GM19438 (cell line): Measurements from ENCODE around the gene HFM1.
"Not testable (repeated sequence)": the region's sequence is repeated elsewhere in the genome, so short reads cannot be mapped to it uniquely, and the experiment has no call there.

ENCODE experiments used
- ATAC-seq: cut with Tn5 transposase; IDR thresholded peaks from one replicate; pipeline ENCODE4 v1.9.1; 2021; ENCODE audit warnings: low read depth; ENCODE audit not compliant: unreplicated experiment

Gene HFM1, protein sequence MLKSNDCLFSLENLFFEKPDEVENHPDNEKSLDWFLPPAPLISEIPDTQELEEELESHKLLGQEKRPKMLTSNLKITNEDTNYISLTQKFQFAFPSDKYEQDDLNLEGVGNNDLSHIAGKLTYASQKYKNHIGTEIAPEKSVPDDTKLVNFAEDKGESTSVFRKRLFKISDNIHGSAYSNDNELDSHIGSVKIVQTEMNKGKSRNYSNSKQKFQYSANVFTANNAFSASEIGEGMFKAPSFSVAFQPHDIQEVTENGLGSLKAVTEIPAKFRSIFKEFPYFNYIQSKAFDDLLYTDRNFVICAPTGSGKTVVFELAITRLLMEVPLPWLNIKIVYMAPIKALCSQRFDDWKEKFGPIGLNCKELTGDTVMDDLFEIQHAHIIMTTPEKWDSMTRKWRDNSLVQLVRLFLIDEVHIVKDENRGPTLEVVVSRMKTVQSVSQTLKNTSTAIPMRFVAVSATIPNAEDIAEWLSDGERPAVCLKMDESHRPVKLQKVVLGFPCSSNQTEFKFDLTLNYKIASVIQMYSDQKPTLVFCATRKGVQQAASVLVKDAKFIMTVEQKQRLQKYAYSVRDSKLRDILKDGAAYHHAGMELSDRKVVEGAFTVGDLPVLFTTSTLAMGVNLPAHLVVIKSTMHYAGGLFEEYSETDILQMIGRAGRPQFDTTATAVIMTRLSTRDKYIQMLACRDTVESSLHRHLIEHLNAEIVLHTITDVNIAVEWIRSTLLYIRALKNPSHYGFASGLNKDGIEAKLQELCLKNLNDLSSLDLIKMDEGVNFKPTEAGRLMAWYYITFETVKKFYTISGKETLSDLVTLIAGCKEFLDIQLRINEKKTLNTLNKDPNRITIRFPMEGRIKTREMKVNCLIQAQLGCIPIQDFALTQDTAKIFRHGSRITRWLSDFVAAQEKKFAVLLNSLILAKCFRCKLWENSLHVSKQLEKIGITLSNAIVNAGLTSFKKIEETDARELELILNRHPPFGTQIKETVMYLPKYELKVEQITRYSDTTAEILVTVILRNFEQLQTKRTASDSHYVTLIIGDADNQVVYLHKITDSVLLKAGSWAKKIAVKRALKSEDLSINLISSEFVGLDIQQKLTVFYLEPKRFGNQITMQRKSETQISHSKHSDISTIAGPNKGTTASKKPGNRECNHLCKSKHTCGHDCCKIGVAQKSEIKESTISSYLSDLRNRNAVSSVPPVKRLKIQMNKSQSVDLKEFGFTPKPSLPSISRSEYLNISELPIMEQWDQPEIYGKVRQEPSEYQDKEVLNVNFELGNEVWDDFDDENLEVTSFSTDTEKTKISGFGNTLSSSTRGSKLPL (N-terminal part only)

DNA sequence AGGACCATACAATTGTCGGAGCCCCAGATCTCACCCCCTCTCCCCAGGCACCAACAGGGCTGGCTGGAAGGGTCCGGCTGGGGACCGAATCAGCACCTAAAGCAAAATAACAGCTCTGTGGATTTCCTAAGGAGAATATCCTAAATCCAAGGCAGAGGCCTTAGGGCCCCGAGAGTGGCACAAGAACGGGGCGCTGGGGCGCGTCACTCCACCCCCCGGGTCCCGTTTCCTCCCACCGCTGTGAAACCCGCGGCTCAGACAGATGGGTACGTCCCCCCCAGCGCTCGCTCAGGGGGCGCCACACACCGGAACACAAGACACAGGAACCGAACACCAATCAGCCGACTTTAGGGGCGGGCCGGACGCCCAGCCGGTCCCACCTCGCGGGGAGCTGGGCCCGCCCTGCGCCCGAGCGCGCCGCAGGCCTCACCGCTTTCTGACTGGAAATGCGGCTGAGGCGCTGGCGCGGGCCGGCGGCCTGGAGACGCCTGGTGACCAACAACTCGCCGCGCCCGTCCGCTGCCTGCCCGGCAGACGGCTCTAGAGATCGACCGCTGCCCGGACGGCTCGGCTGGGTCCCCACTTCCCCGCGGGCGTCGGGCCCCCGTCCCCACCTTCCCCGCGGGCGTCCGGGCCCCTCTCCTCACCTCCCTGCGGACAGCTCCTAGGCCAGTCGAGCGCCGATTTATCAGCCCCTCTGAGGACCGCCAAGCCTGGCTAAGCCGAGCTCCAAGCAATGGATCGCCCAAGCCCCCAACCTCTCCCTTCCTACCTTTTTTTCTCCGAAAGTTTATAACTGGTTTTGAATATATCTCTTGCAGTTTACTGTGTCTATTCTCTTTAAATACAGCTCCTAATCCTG, at the start of gene HFM1:
Gene HFM1 (minus strand): TSS at position 687 of the 862 bp plus-strand sequence. CDS start 3,755 bp downstream, outside the sequence.
- peak; percentile 99 for ATAC-seq

DNA sequence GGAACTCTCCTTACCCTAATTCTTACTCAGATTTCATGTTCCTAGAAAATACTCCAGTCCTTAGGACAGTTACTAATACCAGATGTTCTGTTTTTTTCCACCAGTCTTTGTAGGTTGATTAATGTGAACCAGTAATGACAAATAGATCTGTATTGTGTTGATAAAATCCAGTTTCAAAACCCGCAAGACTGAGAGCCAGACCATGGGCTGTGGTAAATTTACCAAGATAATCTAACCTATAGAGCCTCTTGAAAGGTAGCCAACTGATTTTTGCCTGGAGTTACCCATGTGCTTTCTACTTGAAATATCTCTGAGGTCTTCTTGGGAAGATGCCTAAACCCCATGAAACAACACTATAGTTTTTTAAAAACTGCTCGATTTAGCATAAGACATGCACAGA, 49.5 kb upstream of the HFM1 start:
- ATAC-seq: no peak

DNA sequence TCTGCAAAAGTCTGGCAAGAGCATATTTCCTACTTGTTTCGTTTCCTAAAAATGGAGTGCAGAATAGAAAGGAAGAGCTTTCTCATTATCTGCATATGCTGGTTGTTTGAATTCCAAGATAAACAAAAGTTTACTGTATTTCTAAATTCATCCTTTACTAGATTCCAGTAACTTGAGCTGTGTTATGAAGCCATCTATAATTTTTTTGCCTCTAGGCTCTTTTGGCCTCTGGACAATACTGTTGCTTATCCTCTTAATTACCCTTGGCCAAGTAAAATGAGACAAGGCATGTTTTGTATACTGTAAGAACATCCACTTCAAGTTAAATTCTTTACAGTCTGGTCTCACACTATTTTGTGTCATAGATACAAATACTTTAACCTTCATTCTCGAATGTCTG, 45.6 kb upstream of the HFM1 start:
- ATAC-seq: no peak

DNA sequence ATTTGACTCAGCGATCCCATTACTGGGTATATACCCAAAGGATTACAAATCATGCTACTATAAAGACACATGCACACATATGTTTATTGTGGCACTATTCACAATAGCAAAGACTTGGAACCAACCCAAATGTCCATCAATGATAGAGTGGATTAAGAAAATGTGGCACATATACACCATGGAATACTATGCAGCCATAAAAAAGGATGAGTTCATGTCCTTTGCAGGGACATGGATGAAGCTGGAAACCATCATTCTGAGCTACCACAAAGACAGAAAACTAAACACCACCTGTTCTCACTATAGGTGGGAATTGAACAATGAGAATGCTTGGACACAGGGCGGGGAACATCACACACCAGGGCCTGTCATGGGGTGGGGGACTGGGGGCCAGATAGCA, 43.1 kb upstream of the HFM1 start:
- not testable (repeated sequence) for ATAC-seq

DNA sequence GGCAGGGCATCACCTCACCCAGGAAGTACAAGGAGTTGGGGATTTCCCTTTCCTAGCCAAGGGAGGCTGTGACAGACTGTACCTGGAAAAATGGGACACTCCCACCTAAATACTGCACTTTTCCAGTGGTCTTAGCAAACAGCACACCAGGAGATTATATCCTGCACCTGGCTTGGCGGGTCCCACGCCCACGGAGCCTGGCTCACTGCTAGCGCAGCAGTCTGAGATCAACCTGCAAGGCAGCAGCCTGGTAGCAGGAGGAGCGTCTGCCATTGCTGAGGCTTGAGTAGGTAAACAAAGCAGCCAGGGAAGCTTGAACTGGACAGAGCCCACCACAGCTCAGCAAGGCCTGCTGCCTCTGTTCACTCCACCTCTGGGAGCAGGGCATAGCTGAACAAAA, 37.3 kb upstream of the HFM1 start:
- ATAC-seq: not testable (repeated sequence)

DNA sequence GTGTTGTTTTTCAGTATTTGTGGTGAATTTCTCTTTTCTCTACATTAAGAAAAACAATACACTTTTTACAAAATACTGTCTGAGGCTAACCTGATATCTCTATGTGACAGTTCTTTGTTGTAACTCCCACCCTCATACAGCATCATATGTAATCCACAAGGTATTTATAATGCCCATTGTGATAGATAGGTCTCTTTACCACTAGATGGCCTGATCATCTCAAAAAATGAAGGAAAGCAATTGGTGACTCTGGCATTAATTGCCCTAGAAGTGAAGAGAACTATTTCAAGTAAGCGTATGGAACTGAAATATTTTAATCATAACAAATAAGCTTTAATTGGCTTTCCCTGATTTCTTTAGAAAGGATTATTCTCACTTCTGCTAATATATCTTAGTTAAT, 36.2 kb upstream of the HFM1 start:
- no peak for ATAC-seq

DNA sequence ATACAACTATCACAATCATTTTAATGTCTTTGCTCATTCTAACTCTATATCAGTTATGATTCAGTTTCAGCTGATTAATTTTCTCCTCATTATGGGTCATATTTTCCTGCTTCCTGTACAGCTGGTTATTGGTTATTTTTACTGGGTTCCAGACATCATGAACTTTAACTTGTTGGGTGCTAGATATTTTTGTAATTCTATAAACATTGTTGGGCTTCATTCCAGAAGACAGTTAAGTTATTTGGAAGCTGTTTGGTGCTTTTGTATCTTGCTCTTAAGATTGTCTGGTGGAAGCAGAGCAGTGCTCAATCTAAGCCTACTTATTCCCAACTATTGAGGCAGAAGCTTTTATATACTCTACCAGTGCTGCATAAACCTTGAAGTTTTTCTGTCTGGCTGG, 34.4 kb upstream of the HFM1 start:
- no peak for ATAC-seq

DNA sequence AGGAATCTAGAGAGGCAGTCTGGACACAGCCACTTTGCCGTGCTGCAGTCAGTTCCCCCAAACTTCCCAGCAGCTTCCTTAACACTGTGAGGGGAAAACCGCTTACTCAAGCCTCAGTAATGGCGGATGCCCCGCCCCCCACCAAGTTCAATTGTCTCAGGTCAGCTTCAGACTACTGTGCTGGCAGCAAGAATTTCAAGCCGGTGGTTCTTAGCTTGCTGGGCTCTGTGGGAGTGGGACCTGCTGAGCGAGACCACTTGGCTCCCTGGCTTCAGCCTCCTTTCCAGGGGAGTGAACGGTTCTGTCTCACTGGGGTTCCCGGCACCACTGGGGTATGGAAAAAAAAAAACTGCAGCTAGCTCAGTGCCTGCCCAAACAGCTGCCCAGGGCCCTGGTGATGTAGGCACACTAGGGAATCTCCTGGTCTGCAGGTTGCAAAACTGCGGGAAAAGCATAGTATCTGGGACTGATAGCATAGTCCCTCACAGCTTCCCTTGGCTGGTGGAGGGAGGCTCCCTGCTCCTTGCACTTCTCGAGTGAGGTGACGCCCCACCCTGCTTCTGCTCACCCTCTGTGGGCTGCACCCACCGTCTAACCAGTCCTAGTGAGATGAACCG, 23.7 kb upstream of the HFM1 start:
- no peak for ATAC-seq

DNA sequence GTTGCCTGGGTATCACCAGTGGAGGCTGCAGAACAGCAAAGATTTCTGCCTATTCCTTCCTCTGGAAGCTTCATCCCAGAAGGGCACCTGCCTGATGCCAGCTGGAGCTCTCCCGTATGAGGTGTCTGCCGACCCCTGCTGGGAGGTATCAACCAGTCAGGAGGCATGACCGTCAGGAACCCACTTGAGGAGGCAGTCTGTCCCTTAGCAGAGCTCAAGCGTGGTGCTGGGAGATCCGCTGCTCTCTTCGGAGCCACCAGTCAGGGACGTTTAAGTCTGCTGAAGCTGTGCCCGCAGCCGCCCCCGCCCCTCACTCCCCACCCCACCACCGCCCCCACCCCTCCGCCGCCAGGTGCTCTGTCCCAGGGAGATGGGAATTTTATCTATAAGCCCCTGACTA, 23.1 kb upstream of the HFM1 start:
- ATAC-seq: no peak

DNA sequence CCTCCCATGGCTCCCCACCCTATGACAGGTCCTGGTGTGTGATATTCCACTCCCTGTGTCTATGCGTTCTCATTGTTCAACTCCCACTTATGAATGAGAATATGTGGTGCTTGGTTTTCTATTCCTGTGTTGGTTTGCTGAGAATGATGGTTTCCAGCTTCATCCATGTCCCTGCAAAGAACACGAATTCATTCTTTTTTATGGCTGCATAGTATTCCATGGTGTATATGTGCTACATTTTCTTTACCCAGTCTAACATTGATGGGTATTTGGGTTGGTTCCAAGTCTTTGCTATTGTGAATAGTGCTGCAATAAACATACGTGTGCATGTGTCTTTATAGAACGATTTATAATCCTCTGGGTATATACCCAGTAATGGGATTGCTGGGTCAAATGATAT, 17.9 kb upstream of the HFM1 start:
- not testable (repeated sequence) for ATAC-seq

DNA sequence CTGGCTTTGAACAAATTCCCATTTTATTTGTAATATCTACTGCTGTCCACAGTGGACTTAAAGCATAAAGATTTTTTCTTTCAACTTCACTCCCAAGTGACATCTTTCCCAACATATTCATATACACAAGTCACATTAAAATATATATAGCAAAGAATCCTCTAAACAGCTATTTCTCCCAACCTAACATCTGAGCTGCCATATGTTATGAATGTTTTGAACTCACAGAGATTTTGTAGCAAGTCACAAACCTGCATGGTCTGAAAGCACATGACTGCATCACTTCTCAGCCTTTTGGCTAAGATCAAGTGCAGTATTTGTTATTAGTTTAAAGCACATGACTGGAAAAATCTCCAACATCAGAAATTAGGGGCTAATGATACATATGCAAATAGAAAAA, 7.7 kb upstream of the HFM1 start:
- ATAC-seq: no peak

DNA sequence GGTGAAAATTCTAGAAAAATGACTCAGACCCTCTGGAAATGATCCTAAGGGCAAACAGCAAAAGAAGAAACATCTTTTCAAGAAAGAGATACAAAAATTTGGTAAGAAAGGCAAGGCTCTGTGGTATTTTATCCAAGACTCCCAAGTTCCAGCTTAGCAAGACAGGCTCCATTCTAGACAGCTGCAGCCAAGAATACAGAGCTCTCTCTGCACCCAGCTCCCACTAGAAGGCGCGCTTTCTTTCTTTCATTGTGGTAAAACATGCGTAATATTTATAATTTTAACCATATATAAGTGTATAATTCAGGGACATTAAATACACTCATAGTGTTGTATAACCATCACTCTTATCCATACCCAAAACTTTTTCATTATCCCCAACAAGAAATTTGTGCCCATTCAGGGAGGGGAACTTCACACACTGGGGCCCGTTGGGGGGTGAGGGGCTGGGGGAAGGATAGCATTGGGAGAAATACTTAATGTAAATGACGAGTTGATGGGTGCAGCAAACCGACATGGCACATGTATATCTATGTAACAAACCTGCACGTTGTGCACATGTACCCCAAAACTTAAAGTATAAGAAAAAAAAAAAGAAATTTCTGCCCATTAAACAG, 2.2 kb upstream of the HFM1 start:
- no peak for ATAC-seq

DNA sequence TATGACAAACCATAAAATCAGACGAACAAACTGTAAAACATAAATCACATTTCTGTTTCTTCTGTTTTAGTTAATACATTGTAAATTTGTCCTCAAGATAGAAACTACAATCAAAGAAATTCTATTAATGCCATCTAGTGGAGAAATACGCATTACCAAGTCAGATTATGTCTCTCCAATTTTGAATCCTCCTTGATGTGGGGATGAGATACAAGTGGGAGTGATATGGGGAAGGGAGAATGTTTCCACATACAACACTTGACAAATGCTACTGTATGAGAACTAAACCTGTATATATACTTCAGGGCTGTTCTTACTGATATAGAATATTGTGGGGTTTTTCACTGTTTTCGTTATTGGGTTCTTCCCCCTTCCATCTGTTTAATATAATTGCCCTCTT, 2.6 kb downstream of the HFM1 start:
- no peak for ATAC-seq

DNA sequence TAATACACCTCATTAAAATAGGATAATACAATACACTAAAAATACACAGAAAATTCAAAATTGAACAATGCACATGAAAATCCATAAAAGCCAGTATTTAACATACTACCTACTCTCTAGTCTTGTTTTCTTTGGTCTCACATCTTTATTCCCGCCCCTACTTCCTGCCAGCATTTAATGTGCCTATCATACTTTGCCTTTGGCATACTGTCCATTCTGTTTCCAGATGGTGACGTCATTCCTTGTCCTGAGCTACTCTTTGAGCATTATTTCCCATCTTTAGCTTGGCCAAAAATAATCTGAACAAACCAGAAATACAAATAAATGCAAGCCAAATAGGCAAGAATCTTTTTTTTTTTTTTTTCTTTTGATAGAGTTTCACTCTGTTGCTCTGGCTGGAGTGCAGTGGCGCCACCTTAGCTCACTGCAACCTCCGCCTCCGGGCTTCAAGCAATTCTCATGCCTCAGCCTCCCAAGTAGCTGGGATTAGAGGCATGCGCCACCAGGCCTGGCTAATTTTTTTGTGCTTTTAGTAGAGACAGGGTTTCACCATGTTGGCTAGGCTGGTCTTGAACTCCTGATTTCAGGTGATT, 4.4 kb downstream of the HFM1 start:
- no peak for ATAC-seq

DNA sequence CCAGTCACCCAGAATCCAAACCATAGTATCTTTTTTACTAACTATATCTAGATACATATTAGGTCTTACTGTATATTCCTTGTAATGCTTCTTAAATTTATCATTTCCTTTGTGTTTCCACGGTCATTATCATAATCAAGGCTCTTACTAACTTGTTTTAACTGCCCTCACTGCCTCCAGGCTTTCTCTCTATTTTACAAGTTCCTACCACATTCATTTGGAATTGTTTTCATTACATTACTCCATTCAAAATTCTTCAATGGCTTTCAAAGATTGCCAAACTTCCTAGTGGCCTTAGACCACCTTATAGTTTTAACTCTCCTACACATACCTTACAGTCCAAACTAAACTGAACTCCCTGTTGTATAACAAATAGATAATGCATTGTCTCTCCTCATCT, 6.3 kb downstream of the HFM1 start:
- ATAC-seq: no peak

DNA sequence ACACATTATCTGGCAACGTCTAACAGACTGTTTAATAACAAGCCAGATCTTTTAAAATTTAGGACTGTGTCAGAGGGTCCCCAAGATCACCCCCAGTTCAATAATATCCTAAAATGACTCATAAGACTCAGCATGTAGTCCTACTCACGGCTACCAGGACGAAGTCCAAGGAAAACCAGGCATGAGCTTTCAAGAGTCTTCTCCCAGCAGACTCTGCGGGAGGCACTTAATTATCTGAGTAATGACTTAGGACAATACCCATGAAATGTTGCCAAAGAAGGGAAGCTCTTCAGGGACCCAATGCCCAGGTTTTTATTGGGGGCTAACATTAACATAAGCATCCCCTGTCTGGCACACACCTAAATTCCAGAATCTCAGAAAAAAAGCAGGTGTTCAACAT, 7.0 kb downstream of the HFM1 start:
- ATAC-seq: no peak

DNA sequence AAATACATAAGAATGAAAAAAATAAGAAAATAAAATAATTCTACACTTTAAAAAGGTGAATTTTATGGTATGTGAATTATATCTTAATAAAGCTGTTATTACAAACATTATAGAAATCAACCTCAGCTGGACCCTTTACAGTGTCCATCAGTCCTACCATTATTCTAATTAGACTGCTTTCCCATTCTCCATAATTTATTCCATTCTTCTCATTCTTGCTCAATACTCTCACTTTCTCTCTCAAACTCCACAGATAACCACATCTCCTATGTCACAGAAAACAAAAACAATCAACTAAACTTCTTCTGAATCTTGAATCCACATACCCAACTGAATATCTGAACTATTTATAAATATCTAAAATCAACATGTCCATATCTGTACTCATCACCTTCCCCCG, 11.6 kb downstream of the HFM1 start:
- no peak for ATAC-seq

DNA sequence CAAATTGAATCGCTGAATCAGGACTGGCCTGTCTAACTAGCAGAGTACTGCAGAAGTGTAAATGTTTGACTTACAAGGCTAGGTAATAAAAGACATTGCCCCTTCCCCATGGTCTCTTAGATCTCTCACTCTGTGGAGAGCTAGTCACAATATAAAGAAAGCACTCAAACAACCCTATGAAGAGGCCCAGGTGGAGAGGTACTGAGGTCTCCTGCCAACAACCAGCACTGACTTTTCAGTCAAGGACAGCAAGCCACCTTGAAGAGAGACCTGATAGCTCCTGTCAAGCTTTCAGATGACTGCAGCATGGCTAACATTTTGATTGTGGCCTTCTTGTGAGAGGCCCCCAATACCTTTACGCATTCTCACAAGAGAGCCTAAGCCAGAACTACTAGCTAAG, 18.5 kb downstream of the HFM1 start:
- no peak for ATAC-seq

DNA sequence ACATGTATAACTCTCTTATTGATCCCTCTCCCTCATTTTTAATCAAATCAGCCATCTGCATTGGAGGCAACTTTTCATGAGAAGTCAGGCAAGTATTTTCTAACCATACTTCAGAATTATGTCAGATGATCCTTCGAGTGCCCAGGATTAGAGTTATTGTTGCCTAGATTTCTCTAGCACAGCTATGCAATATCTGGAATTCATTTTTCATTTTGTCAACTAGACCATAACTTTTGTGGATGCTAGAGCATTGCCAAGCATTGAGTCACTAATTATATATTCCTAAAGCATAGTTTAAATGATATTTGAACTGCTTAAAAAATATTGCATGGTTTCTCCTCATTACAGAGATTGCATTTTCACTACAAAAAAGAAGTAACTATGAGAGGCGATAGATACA, 21.2 kb downstream of the HFM1 start:
- ATAC-seq: no peak
